Measurements from ENCODE around the gene MAP4K4. TPM values are rescaled to one million over a fixed set of nuclear protein-coding genes. Genes with fewer than 3 reads are reported as not detected.

MAP4K4 gene
- total and polyA plus RNA-seq, 2 of the 13 experiments (the other 11 are each of a cell fraction or from before 2014, with no cell fraction given), result 105 to 264 TPM

- TF ChIP-seq RBFOX2 (IDR thresholded peaks at IDR 0.05; ENCODE audit: low read depth, low read length), result 0 out of 2 replicates have a peak, but pooled peaks have one; percentile 32
- no peak for TF ChIP-seq ZNF33B (CRISPR knock-in tag; IDR thresholded peaks at IDR 0.05)
- TF ChIP-seq DMAP1 (CRISPR knock-in tag; IDR thresholded peaks at IDR 0.05), result peak; percentile 52; the same call in 1 of the 2 replicates
- 0 out of 2 replicates have a peak, but pooled peaks have one; percentile 28 for TF ChIP-seq ZNF772 (CRISPR knock-in tag; IDR thresholded peaks at IDR 0.05)
- TF ChIP-seq SCMH1 (CRISPR knock-in tag; IDR thresholded peaks at IDR 0.05; ENCODE audit: borderline replicate concordance), result no peak
- TF ChIP-seq, protein P1, sequence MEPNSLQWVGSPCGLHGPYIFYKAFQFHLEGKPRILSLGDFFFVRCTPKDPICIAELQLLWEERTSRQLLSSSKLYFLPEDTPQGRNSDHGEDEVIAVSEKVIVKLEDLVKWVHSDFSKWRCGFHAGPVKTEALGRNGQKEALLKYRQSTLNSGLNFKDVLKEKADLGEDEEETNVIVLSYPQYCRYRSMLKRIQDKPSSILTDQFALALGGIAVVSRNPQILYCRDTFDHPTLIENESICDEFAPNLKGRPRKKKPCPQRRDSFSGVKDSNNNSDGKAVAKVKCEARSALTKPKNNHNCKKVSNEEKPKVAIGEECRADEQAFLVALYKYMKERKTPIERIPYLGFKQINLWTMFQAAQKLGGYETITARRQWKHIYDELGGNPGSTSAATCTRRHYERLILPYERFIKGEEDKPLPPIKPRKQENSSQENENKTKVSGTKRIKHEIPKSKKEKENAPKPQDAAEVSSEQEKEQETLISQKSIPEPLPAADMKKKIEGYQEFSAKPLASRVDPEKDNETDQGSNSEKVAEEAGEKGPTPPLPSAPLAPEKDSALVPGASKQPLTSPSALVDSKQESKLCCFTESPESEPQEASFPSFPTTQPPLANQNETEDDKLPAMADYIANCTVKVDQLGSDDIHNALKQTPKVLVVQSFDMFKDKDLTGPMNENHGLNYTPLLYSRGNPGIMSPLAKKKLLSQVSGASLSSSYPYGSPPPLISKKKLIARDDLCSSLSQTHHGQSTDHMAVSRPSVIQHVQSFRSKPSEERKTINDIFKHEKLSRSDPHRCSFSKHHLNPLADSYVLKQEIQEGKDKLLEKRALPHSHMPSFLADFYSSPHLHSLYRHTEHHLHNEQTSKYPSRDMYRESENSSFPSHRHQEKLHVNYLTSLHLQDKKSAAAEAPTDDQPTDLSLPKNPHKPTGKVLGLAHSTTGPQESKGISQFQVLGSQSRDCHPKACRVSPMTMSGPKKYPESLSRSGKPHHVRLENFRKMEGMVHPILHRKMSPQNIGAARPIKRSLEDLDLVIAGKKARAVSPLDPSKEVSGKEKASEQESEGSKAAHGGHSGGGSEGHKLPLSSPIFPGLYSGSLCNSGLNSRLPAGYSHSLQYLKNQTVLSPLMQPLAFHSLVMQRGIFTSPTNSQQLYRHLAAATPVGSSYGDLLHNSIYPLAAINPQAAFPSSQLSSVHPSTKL (CRISPR knock-in tag; IDR thresholded peaks at IDR 0.05), result peak; percentile 90
- TF ChIP-seq NCOA2 (CRISPR knock-in tag; IDR thresholded peaks at IDR 0.05), result peak; percentile 86
- peak; percentile 69 for TF ChIP-seq BCL6 (CRISPR knock-in tag; IDR thresholded peaks at IDR 0.05)
- TF ChIP-seq SRSF4 (IDR thresholded peaks at IDR 0.05; ENCODE audit: low read depth, low read length, poor library complexity, severe bottlenecking), result no peak
- TF ChIP-seq TIGD3 (CRISPR knock-in tag; IDR thresholded peaks at IDR 0.05; ENCODE audit: borderline replicate concordance), result no peak
- TF ChIP-seq MAFF (IDR thresholded peaks at IDR 0.05; ENCODE audit: low read depth, low read length), result peak; percentile 55; the same call in 1 of the 2 replicates
- no peak for TF ChIP-seq SIN3B (IDR thresholded peaks at IDR 0.05; ENCODE audit: low read length)
- TF ChIP-seq KDM2A (CRISPR knock-in tag; IDR thresholded peaks at IDR 0.05; ENCODE audit: borderline replicate concordance, low read depth), result no peak
- TF ChIP-seq ZNF790 (CRISPR knock-in tag; IDR thresholded peaks at IDR 0.05; ENCODE audit: borderline replicate concordance), result no peak
- no peak for TF ChIP-seq ZNF224 (CRISPR knock-in tag; IDR thresholded peaks at IDR 0.05)
- TF ChIP-seq NFE2L2 (IDR thresholded peaks at IDR 0.05; ENCODE audit: low read length), result no peak
- TF ChIP-seq, protein P2, sequence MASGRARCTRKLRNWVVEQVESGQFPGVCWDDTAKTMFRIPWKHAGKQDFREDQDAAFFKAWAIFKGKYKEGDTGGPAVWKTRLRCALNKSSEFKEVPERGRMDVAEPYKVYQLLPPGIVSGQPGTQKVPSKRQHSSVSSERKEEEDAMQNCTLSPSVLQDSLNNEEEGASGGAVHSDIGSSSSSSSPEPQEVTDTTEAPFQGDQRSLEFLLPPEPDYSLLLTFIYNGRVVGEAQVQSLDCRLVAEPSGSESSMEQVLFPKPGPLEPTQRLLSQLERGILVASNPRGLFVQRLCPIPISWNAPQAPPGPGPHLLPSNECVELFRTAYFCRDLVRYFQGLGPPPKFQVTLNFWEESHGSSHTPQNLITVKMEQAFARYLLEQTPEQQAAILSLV (CRISPR knock-in tag; IDR thresholded peaks at IDR 0.05; ENCODE audit: borderline replicate concordance), result no peak
- no peak for TF ChIP-seq ZC3H4 (CRISPR knock-in tag; IDR thresholded peaks at IDR 0.05; ENCODE audit: borderline replicate concordance)
- TF ChIP-seq YEATS4 (CRISPR knock-in tag; IDR thresholded peaks at IDR 0.05; ENCODE audit: borderline replicate concordance), result no peak
- 0 out of 2 replicates have a peak, but pooled peaks have one; percentile 34 for TF ChIP-seq SRF (IDR thresholded peaks at IDR 0.05; ENCODE audit: low read depth, low read length)
- no peak for TF ChIP-seq ZNF274 (CRISPR knock-in tag; IDR thresholded peaks at IDR 0.05)
- no peak for TF ChIP-seq TOPORS (CRISPR knock-in tag; IDR thresholded peaks at IDR 0.05)
These were observed 69.6 kb downstream of the MAP4K4 start (continued) for GRCh38 chr2:101766871-101767739.
